ENCODE results near the gene PNRC2. TPM values are rescaled to one million over a fixed set of nuclear protein-coding genes. Genes with fewer than 3 reads are reported as not detected.
A peak's percentile ranks its signal among the peaks of the same experiment; 100 is the strongest.
"Not testable (repeated sequence)": the region's sequence is repeated elsewhere in the genome, so short reads cannot be mapped to it uniquely, and the experiment has no call there.

PNRC2 gene
- total RNA-seq, 2 donors from 2014 or later = 121 to 137 TPM

- ATAC-seq (no peak), DNase-seq (ENCODE audit: low spot score in 2 of 2) (no peak)
- H3K9me3 Mint-ChIP-seq = no peaks in the 10 kb centered on the region
- H3K36me3 Mint-ChIP-seq = no peaks in the 10 kb centered on the region
- no peak overlapping the region for H3K27ac Mint-ChIP-seq
Measured at GRCh38 chr1:23930861-23931490, 28.7 kb upstream of the PNRC2 start.

- ATAC-seq (no peak), DNase-seq (ENCODE audit: low spot score in 2 of 2) (no peak)
- Mint-ChIP-seq H3K9me3 (no peaks in the 10 kb centered on the region), H3K36me3 (no peaks in the 10 kb centered on the region), H3K27ac (no peak overlapping the region)
Measured at GRCh38 chr1:23931491-23931880, 28.1 kb upstream of the PNRC2 start.

DNA sequence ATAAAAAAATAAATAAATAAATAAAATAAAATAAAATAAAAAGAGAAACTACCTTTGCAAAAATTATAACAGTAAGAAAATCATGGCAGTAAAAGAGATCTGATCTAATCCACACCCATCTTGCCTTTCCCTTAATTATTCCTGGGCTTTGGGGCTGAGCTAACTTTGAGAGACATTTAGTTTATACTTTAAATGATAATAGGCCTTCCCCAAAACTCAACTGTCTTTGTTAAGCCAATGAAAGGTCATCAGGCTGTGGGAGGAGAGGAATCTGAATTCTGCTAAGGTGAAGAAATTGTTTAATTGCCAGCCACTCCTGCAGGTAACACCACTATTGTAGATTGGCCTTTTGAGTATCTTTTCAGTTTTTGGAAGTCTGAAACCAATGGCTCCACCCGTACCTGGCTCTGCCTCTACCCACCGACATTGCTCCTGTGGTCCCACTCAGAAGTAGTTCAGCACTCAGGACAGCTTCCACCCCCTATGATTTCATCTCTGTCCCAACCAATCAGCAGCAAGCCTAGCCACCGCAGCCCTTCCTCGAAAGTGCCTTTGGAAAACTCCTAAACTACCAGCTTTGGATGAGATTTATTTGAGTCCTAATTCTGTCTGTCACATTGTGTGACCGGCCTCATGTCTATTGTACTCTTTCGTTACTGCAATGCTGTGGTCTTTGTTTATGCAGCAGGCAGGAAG is 23.0 kb upstream of the PNRC2 start:
- no peak for ATAC-seq
- no peak overlapping the region for H3K27ac Mint-ChIP-seq
- no peaks in the 10 kb centered on the region for H3K36me3 Mint-ChIP-seq
- DNase-seq (ENCODE audit: low spot score in 2 of 2) = no peak
- no peaks in the 10 kb centered on the region for H3K9me3 Mint-ChIP-seq

DNA sequence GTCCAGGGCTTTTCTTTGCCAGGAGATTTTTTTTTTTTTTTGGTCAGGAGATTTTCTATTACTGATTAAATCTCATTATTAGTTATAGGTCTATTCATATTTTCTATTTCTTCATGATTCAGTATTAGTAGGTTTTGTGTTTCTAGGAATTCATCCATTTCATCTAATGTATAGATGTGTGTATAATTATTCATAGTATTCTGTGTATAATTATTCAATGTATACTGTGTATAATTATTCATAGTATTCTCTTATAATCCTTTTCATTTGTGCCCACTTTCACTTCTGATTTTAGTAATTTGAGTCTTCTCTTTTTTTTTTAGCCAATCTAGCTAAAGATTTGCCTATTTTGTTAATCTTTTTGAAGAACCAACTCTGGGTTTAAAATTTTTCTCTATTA is 12.3 kb upstream of the PNRC2 start:
- no peak overlapping the region for H3K27ac Mint-ChIP-seq
- no peak for DNase-seq (ENCODE audit: low spot score in 2 of 2)
- peaks cover 8 to 11% of the 10 kb centered on the region in 2 donors for H3K9me3 Mint-ChIP-seq
- no peak for ATAC-seq
- no peaks in the 10 kb centered on the region for H3K36me3 Mint-ChIP-seq

DNA sequence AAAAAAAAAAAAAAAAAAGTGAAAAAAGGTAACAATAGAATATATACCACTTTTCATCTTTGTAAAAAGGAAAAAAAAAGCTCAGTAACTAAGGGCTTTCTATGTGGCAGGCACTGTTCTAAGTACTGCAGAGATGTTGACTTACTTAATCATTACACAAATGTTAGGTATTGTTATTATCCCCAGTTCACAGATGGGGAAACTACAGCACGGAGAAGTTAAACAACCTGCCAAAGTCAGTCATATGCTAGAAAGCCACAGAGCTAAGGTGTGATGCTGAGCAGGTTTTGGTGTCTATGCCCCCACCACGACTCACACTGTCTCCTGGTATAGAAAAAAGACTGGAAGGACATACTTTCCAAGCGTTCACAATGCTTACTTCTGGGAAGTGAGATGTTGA is 6.6 kb upstream of the PNRC2 start:
- no peak overlapping the region for H3K27ac Mint-ChIP-seq
- DNase-seq (ENCODE audit: low spot score in 2 of 2) (no peak), ATAC-seq (peak in 1 of 2 donors; percentile 78)
- H3K9me3 Mint-ChIP-seq = no peaks in the 10 kb centered on the region
- H3K36me3 Mint-ChIP-seq = peaks cover 0 to 2% of the 10 kb centered on the region in 2 donors

DNA sequence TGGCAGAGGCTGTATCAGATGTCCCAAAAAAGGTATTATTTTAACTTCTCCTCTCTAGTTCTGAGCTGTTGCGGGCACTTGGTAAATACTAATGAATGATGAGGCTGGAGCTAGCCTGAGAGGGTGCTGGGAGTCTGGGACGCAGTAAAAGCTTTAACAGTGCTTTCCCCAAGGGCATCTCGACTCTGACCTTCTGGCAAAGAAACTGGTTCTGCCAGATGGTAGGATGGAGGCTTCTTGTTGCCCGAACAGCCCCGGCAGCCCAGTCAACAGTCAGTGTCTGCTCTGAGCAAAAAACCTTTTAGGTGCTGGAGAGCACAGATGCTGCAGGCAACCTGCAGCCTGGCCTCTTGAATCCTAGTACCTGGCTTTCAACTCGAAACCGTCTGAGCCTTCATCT is 2.5 kb upstream of the PNRC2 start:
- Mint-ChIP-seq H3K27ac (no peak overlapping the region), H3K36me3 (peaks cover 26 to 38% of the 10 kb centered on the region in 2 donors), H3K9me3 (no peaks in the 10 kb centered on the region)
- DNase-seq (ENCODE audit: low spot score in 2 of 2) (no peak), ATAC-seq (no peak)

DNA sequence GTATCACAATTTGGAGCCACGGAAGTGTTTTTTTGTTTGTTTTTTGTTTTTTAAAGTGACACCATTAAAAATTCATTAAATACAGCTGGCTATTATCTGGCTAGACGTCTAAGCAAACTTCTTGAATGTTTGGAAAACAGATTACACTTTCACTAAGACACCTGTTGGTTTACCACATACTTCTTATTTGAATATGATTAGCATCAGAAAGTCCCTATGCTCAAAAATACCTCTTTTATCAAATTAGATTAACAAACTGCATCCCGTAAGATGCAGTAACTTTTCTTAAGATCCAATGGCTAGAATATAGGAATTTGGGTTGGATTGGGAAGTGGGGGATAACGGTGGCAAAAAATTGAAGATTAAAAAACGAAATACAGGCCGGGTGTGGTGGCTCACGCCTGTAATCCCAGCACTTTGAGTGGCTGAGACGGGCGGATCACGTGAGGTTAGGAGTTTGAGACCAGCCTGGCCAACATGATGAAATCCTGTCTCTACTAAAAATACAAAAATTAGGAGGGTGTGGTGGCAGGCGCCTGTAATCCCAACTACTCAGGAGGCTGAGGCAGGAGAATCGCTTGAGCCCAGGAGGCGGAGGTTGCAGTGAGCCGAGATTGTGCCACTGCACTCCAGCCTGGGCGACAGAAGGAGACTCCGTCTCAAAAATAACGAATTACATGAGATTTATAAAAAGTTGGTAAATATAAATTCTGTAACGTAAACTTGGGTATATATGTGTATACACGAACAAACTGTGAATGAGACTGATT is 1.4 kb upstream of the PNRC2 start:
- not testable (repeated sequence) for DNase-seq (ENCODE audit: low spot score in 2 of 2); H3K9me3 Mint-ChIP-seq; ATAC-seq
- Mint-ChIP-seq H3K36me3 (peaks cover 30 to 42% of the 10 kb centered on the region in 2 donors), H3K27ac (peak overlapping the region; percentile 100)

DNA sequence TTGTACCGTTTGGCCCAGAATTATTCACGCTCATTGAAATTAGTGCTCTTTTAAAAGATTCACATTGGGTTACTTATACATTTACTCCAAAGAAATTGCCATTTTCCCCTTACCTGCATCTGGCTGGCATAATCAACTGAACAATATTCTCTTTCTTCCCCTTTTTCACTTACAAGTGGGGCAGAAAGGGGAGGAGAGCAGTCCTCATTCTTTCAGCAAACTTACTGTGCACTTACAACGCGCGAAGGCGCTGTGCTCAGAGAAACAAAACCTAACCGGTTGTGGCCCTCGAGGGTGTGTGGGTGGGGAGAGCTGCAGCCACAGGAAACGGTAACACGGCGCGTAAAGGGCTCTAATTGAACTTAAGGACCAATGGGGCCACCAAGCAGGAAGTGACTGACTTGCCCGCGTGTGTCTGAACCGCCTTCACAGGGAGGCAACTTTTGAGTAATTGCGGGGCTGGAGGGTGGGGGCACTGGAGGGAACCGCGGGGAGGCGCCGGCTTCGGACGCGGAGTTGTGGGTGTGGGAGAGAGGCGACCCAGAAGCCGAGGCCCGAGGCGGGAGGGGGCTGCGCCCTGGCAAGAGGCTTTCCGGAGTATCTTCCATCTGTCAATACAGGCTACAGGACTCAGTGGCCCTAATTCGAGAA is 693 bp upstream of the PNRC2 start:
- ATAC-seq (peak; percentile 85 to 86), DNase-seq (ENCODE audit: low spot score in 2 of 2) (peak; percentile 87 to 94)
- Mint-ChIP-seq H3K27ac (peak overlapping the region; percentile 100), H3K9me3 (no peaks in the 10 kb centered on the region), H3K36me3 (peaks cover 30 to 42% of the 10 kb centered on the region in 2 donors)

- DNase-seq (ENCODE audit: low spot score in 2 of 2) (no peak), ATAC-seq (no peak)
- Mint-ChIP-seq H3K9me3 (no peaks in the 10 kb centered on the region), H3K27ac (peak overlapping the region; percentile 97 to 100), H3K36me3 (peaks cover 30 to 42% of the 10 kb centered on the region in 2 donors)
Measured at GRCh38 chr1:23960291-23961020, 828 bp downstream of the PNRC2 start.

DNA sequence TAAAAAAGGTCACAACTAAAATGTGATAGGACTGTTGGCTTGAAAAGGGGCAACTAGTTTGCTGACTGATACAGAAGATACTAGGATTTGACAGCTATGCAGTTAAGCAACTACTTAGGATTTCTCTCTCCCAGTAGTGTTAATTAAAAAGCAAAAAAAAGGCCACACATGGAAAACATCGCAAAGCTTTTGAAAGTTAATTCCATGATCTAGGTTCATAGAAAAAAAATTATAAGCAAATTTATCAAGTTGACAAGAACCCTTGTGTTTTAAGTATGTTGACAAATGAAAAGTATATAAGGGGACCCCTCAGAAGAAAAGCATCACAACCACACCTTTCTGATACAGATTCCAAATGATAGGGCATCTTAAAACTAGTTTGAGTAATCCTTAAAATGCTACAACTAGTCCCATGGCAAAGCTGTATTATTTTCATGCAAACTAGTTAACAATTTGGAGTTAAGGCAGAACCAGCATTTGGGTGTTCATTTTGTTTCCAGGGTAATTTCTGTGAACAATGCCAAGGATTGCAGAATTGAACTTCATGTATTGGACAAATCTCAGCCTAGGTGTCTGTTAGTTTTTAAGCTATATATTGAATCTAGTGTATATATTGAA is 4.1 kb downstream of the PNRC2 start:
- H3K36me3 Mint-ChIP-seq = peaks cover 30 to 55% of the 10 kb centered on the region in 2 donors
- peak overlapping the region; percentile 83 to 84 for H3K27ac Mint-ChIP-seq
- DNase-seq (ENCODE audit: low spot score in 2 of 2) = no peak
- ATAC-seq = no peak
- H3K9me3 Mint-ChIP-seq = no peaks in the 10 kb centered on the region

- no peaks in the 10 kb centered on the region for H3K9me3 Mint-ChIP-seq
- no peak for DNase-seq (ENCODE audit: low spot score in 2 of 2)
- peak overlapping the region; percentile 83 to 84 for H3K27ac Mint-ChIP-seq
- no peak for ATAC-seq
- H3K36me3 Mint-ChIP-seq = peaks cover 30 to 51% of the 10 kb centered on the region in 2 donors
Measured at GRCh38 chr1:23964235-23964668, 4.6 kb downstream of the PNRC2 start.

DNA sequence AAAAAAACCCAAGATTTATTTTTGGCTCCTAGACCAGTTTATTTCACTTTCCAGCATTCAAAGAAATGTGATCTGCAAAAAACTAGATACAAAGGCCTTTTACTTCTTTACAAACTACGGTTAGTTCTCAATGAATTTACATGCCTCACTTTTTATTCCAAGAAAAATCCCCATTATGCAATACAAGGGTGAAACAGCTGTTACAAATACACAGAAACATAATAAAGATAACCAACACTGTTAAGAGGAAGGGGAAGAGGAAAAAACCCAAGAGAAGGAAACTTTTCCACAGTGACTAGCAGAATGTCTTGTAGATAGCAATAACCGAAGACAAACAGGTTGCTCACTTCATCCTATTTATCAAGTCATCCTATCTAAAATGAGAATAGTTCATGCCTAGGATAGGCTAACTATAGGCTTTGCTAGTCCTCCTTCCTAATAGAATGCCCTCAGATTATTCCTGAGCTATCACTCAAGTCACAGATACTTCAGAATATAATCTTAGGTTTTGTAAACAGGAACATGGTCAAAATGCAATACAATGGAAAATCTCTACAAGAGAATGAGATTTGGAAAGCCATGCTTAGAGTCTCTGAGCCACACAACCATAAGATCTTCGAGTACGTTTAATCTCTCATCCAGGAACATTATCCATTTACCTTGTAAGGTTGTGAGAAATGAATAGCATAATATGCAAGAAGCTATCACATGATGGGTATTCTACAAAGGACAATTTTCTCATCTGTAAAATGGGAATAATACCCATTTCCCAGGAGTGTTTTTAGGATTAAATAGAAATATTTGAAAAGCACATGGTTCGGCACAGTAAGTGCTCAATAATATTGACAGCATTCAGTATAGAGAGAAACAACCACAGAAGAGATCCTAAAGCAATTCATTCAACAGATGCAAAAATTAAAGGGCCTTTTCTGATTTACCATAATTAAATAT is 5.4 kb downstream of the PNRC2 start:
- Mint-ChIP-seq H3K36me3 (peaks cover 24 to 45% of the 10 kb centered on the region in 2 donors), H3K9me3 (no peaks in the 10 kb centered on the region), H3K27ac (peak overlapping the region; percentile 83 to 84)
- DNase-seq (ENCODE audit: low spot score in 2 of 2) (no peak), ATAC-seq (peak; percentile 16 to 20)

DNA sequence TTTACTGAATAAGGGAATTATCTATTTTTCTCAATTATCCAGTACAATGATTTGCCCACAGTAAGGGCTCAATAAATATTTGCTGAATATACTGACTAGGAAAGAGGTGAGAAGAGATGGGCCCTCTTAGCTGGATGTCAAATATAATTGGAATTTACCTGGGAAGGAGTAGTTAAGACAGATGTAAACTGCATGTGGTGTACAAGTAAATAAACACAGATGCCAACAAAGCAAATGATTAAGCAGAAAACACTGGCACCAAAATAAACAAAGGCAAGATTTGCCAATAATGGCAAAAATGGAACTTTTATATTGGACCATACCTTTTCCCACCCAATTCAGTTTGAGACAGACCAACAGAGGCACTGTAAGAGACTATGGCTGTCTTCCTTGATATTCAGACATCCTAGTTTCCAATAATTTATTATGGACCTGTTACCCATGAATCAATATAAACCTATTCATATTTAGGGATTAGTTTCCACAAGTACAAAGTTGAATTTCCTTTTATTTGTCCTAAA is 7.4 kb downstream of the PNRC2 start:
- Mint-ChIP-seq H3K27ac (peak overlapping the region in 1 of 2 donors; percentile 90), H3K9me3 (no peaks in the 10 kb centered on the region), H3K36me3 (peaks cover 9 to 41% of the 10 kb centered on the region in 2 donors)
- DNase-seq (ENCODE audit: low spot score in 2 of 2) = no peak
- no peak for ATAC-seq

DNA sequence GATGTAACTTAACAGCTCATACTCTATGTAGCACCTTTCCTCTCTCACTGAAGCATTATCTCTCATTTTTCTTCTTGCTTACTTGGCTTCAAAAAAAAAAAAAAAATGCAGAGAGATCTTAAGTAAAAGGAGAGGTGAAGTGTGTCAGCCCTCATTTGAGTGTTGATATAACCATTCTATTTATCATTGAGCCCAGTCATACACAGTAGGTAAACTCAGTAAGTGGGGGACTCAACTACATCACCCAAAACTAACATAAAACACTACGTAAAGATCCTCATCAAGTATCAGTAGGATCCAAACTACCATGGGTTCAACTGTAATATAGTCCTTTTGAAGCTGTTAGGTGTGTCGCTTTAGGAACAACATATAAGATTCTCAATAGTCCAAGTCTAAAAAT is 8.2 kb downstream of the PNRC2 start:
- Mint-ChIP-seq H3K36me3 (peaks cover 5 to 40% of the 10 kb centered on the region in 2 donors), H3K9me3 (no peaks in the 10 kb centered on the region)

More for the DNA sequence above, 8.2 kb downstream of the PNRC2 start:
- ATAC-seq (no peak), DNase-seq (ENCODE audit: low spot score in 2 of 2) (no peak)
- no peak overlapping the region for H3K27ac Mint-ChIP-seq
